HG03571 (cell line): Measurements from ENCODE around the gene ZFAND3.

ENCODE experiments used
- ATAC-seq: cut with Tn5 transposase; IDR thresholded peaks from one replicate; pipeline ENCODE4 v1.9.1; 2021; ENCODE audit not compliant: unreplicated experiment

ZFAND3 gene

GRCh38 chr6:37965964-37966676 is 146.6 kb downstream of the ZFAND3 start:
- ATAC-seq: no peak

GRCh38 chr6:37966801-37967200 is 147.3 kb downstream of the ZFAND3 start:
- no peak for ATAC-seq

GRCh38 chr6:37967651-37968050 is 148.1 kb downstream of the ZFAND3 start:
- ATAC-seq: no peak

- ATAC-seq: no peak
Observed at GRCh38 chr6:37971266-37971665, 151.7 kb downstream of the ZFAND3 start.

- ATAC-seq: no peak
Observed at GRCh38 chr6:37971711-37972390, 152.3 kb downstream of the ZFAND3 start.

- ATAC-seq: no peak
Observed at GRCh38 chr6:37972994-37973757, 153.6 kb downstream of the ZFAND3 start.

GRCh38 chr6:37974381-37974780 is 154.9 kb downstream of the ZFAND3 start:
- ATAC-seq: no peak

GRCh38 chr6:37974943-37975342 is 155.4 kb downstream of the ZFAND3 start:
- no peak for ATAC-seq

GRCh38 chr6:37977715-37978114 is 158.2 kb downstream of the ZFAND3 start:
- ATAC-seq: no peak

GRCh38 chr6:37979392-37980221 is 160.1 kb downstream of the ZFAND3 start:
- ATAC-seq: no peak

- ATAC-seq: no peak
Observed at GRCh38 chr6:37980222-37980595, 160.7 kb downstream of the ZFAND3 start.

GRCh38 chr6:37981626-37982025 is 162.1 kb downstream of the ZFAND3 start:
- ATAC-seq: no peak

GRCh38 chr6:37982317-37982716 is 162.8 kb downstream of the ZFAND3 start:
- no peak for ATAC-seq

- no peak for ATAC-seq
Observed at GRCh38 chr6:37983720-37984501, 164.4 kb downstream of the ZFAND3 start.

GRCh38 chr6:37984578-37984977 is 165.1 kb downstream of the ZFAND3 start:
- no peak for ATAC-seq

GRCh38 chr6:37985355-37985754 is 165.8 kb downstream of the ZFAND3 start:
- ATAC-seq: no peak

GRCh38 chr6:37987018-37987417 is 167.5 kb downstream of the ZFAND3 start:
- ATAC-seq: no peak

GRCh38 chr6:37987559-37987958 is 168.0 kb downstream of the ZFAND3 start:
- no peak for ATAC-seq

GRCh38 chr6:37988127-37988526 is 168.6 kb downstream of the ZFAND3 start:
- no peak for ATAC-seq

GRCh38 chr6:37988696-37989095 is 169.2 kb downstream of the ZFAND3 start:
- no peak for ATAC-seq
